ENCODE data around the gene VPS54. TPM values are rescaled to one million over a fixed set of nuclear protein-coding genes. Genes with fewer than 3 reads are reported as not detected.
A peak's percentile ranks its signal among the peaks of the same experiment; 100 is the strongest.

Gene VPS54
- total RNA-seq, 1 donor from 2014 or later: 15.0 TPM

- H3K4me1 Mint-ChIP-seq (ENCODE audit: low read depth): peaks cover 49% of the 10 kb centered on the region
- no peak for DNase-seq (ENCODE audit: low spot score)
- H3K27me3 Mint-ChIP-seq (ENCODE audit: low read depth): no peaks in the 10 kb centered on the region
- H3K9me3 Mint-ChIP-seq (ENCODE audit: low read depth): peaks cover 9% of the 10 kb centered on the region
- H3K4me3 Mint-ChIP-seq (ENCODE audit: unreplicated experiment): no peak overlapping the region
- no peak for TF ChIP-seq CTCF (IDR thresholded peaks at IDR 0.05)
- peak overlapping the region; percentile 64 for H3K27ac Mint-ChIP-seq (ENCODE audit: unreplicated experiment)
- peaks cover 18% of the 10 kb centered on the region for H3K36me3 Mint-ChIP-seq (ENCODE audit: low read depth)
Measured at GRCh38 chr2:63872571-63873328, 146.5 kb downstream of the VPS54 start.

DNA sequence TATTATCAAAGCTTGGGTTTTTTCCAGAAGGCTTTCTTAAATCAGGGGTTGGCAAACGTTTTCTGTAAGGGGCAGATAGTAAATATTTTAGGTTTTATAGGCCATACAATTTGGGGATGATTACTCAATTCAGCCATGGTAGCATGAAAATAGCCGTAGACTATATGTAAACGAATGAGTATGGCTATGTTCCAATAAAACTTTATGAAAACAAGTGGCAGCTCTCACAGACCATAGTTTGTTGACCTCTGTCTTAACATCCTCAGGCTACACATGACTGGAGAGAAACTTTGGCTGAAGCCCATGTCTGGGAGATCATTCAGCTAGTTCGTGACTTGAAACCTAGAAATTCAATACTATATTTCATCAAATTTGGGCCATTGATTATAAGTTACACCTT lies 147.4 kb downstream of the VPS54 start:
- TF ChIP-seq CTCF (IDR thresholded peaks at IDR 0.05): no peak
- DNase-seq (ENCODE audit: low spot score): no peak
- peaks cover 48% of the 10 kb centered on the region for H3K4me1 Mint-ChIP-seq (ENCODE audit: low read depth)
- peak overlapping the region; percentile 64 for H3K27ac Mint-ChIP-seq (ENCODE audit: unreplicated experiment)
- no peak overlapping the region for H3K4me3 Mint-ChIP-seq (ENCODE audit: unreplicated experiment)
- peaks cover 16% of the 10 kb centered on the region for H3K36me3 Mint-ChIP-seq (ENCODE audit: low read depth)
- H3K9me3 Mint-ChIP-seq (ENCODE audit: low read depth): peaks cover 9% of the 10 kb centered on the region
- H3K27me3 Mint-ChIP-seq (ENCODE audit: low read depth): no peaks in the 10 kb centered on the region

DNA sequence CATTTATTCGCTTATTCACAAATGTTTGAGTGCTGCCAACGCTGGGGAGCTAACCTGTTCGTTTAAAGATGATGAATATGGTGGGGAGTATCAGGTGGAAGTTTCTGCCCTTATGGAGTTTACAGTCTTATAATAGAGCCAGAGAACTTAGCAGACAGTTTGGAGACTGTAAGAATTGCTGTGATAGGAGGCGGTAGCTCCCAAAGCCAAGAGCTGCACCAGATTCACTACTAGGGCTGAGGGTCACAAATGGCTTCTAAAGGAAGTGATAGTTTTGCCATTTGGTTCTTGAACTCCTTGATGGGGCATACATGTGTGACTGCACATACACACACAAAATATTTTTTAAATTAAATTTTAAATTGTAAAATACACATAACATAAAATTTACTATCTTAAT lies 148.5 kb downstream of the VPS54 start:
- H3K4me1 Mint-ChIP-seq (ENCODE audit: low read depth): peaks cover 48% of the 10 kb centered on the region
- no peaks in the 10 kb centered on the region for H3K27me3 Mint-ChIP-seq (ENCODE audit: low read depth)
- H3K27ac Mint-ChIP-seq (ENCODE audit: unreplicated experiment): no peak overlapping the region
- DNase-seq (ENCODE audit: low spot score): no peak
- peaks cover 16% of the 10 kb centered on the region for H3K36me3 Mint-ChIP-seq (ENCODE audit: low read depth)
- H3K4me3 Mint-ChIP-seq (ENCODE audit: unreplicated experiment): no peak overlapping the region
- TF ChIP-seq CTCF (IDR thresholded peaks at IDR 0.05): no peak
- H3K9me3 Mint-ChIP-seq (ENCODE audit: low read depth): peaks cover 9% of the 10 kb centered on the region

DNA sequence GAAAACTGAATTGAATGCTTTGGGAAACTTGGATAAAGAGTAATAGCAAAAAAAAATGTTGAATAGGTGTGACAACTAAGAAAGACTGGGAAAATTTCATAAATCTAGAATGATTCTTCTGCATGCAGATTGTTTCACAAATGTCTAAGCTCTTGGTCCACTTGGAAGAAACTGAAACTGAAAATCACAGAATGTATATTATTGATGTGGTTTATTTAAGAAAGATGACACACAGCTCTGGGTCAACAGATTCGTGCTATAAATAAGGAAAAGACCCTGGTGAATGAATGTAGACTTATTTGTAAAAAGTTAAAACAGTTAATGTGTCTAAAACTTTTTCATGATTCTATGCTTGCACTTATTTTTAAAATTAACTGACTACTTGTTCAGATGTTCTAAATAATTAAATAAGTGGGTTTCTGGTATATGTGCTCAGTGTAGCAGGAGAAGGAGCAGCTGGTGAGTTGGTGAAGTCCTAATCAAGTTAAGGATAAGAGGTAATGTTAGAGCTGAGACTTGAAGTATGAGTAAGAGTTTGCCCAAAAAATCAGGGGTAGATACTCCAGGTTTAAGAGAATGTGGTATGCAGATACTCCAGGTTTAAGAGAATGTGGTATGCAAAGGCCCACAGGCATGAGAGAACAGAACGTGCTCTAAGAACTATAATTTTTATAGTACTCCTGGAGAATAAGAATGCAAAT lies 153.1 kb downstream of the VPS54 start:
- no peaks in the 10 kb centered on the region for H3K9me3 Mint-ChIP-seq (ENCODE audit: low read depth)
- no peak for DNase-seq (ENCODE audit: low spot score)
- H3K4me3 Mint-ChIP-seq (ENCODE audit: unreplicated experiment): no peak overlapping the region
- H3K27ac Mint-ChIP-seq (ENCODE audit: unreplicated experiment): peak overlapping the region; percentile 5
- H3K27me3 Mint-ChIP-seq (ENCODE audit: low read depth): no peaks in the 10 kb centered on the region
- no peak for TF ChIP-seq CTCF (IDR thresholded peaks at IDR 0.05)
- H3K36me3 Mint-ChIP-seq (ENCODE audit: low read depth): peaks cover 2% of the 10 kb centered on the region
- peaks cover 22% of the 10 kb centered on the region for H3K4me1 Mint-ChIP-seq (ENCODE audit: low read depth)

- no peaks in the 10 kb centered on the region for H3K27me3 Mint-ChIP-seq (ENCODE audit: low read depth)
- DNase-seq (ENCODE audit: low spot score): no peak
- H3K4me3 Mint-ChIP-seq (ENCODE audit: unreplicated experiment): no peak overlapping the region
- TF ChIP-seq CTCF (IDR thresholded peaks at IDR 0.05): no peak
- H3K9me3 Mint-ChIP-seq (ENCODE audit: low read depth): no peaks in the 10 kb centered on the region
- no peak overlapping the region for H3K27ac Mint-ChIP-seq (ENCODE audit: unreplicated experiment)
- peaks cover 19% of the 10 kb centered on the region for H3K4me1 Mint-ChIP-seq (ENCODE audit: low read depth)
- peaks cover 3% of the 10 kb centered on the region for H3K36me3 Mint-ChIP-seq (ENCODE audit: low read depth)
Measured at GRCh38 chr2:63865159-63865799, 153.9 kb downstream of the VPS54 start.
